ENCODE data around the gene GOLGA1.

The GOLGA1 gene

DNA sequence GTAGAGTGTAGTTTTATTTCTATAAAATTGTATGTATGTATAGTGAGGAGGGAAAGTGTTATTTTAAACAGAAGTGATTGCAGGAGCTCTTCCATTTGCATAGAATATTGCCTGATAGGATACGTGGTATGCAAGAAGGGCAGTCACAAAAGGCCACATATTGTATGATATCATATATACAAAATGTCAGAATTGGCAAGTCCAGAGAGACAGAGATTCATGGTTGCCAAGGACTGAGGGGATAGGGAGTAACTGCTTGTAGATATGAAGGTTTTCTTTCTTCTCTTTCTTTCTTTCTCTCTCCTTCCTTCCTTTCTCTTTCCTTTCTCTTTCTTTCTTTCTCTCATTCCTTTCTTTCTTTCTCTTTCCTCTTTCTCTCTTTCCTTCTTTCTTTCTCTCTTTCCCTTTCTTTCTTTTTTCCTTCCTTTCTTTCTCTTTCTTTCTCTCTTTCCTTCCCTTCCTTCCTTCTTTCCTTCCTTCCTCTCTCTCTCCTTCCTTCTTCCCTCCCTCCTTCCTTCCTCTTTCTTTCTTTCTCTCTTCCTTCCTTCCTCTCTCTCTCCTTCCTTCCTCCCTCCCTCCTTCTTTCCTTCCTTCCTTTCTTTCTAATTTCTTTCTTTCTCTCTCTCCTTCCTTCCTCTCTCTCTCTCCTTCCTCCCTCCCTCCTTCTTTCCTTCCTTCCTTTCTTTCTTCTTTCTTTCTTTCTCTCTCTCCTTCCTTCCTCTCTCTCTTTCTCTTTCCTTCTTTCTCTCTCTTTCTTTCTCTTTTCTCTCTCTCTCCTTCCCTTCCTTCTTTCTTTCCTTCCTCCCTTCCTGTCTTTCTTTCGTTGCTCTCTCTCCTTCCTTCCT is 112.2 kb downstream of the GOLGA1 start:
- H3K4me3 ChIP-seq, result no peak overlapping the region
- TF ChIP-seq CTCF (IDR thresholded peaks at IDR 0.05), result no peak
- intact Hi-C loops (cut with DNase I; ENCODE audit: low total_unique reads), result no loop called here

More for the DNA sequence above, 112.2 kb downstream of the GOLGA1 start:
- no peak overlapping the region for H3K27ac ChIP-seq
- no peaks in the 10 kb centered on the region for H3K36me3 ChIP-seq
- H3K9me3 ChIP-seq, result no peaks in the 10 kb centered on the region
- H3K4me1 ChIP-seq, result peaks cover 0 to 19% (median 6%) of the 10 kb centered on the region in 4 donors
- DNase-seq, result no peak
- H3K27me3 ChIP-seq, result no peaks in the 10 kb centered on the region

Measured in tibial artery (tissue), 4 donors.